ENCODE data around the gene CHRNB1.

DNA sequence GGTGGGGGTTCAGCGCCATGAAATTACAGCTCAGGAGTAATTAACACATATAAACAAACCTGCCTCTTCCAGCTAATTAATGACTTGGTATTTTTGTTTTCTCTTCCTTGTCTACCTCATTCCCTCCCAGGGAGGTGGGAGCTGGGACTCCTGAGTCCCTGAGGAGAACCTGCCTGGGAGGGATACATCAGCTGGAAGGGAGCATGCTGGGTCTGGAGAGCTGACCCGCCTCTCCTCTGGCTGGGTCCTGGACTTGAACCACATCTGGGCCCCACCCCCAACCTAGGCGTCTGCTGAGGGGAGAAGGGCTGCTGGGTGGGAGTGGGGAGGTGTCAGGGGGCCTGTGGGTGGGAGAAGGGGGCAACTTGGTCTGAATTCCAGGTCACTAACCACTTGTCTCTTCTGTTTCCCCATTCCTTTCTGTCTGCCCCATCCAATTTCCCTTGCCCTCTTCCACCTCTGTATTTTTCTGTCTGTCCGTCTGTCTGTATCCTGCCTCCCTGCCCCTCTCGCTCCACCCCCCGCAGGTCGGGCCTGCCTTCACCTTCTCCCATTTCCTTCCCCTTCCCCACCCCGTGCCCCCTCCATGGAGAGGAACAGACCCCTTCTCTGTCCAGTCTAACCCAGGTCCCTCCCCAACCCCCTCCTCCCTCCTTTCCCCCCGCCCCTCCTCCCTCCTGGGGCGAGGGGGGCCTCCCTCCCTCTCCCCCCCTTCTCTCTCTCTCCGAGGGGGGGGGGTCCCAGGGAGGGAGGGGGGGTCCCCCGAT, 37.2 kb upstream of the CHRNB1 start, which contains the start of gene NLGN2:
- TF ChIP-seq, protein P1, sequence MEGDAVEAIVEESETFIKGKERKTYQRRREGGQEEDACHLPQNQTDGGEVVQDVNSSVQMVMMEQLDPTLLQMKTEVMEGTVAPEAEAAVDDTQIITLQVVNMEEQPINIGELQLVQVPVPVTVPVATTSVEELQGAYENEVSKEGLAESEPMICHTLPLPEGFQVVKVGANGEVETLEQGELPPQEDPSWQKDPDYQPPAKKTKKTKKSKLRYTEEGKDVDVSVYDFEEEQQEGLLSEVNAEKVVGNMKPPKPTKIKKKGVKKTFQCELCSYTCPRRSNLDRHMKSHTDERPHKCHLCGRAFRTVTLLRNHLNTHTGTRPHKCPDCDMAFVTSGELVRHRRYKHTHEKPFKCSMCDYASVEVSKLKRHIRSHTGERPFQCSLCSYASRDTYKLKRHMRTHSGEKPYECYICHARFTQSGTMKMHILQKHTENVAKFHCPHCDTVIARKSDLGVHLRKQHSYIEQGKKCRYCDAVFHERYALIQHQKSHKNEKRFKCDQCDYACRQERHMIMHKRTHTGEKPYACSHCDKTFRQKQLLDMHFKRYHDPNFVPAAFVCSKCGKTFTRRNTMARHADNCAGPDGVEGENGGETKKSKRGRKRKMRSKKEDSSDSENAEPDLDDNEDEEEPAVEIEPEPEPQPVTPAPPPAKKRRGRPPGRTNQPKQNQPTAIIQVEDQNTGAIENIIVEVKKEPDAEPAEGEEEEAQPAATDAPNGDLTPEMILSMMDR (IDR thresholded peaks at IDR 0.05): no peak
- no peak for TF ChIP-seq EP300 (IDR thresholded peaks at IDR 0.05)
- TF ChIP-seq POLR2AphosphoS5 (IDR thresholded peaks at IDR 0.05): no peak

Data from esophagus muscularis mucosa (tissue), 4 donors.